Mesenteric fat pad (tissue), 1 donor: ENCODE results near the gene CAPZA1. TPM values are rescaled to one million over a fixed set of nuclear protein-coding genes. Genes with fewer than 3 reads are reported as not detected.

Experiments used
- DNase-seq: peaks from one replicate; pipeline ENCODE4 v3.0.0-alpha.2; 2020; ENCODE audit warnings: low spot score
- total RNA-seq: library from RNA; stranded (reverse); fragmentation: NEBNext Ultra II Directional; extraction: Animal tissue kit (Norgen Biotek cat#: 25700); gene quantifications from one replicate; pipeline ENCODE4 v1.2.1, GENCODE V29; 2021
- donor health status: DM: yes; HTN: yes; CAD: no.

Gene CAPZA1
- total RNA-seq, 1 donor from 2014 or later: 142 TPM

- no peak for DNase-seq
Observed at GRCh38 chr1:112675728-112676381, 56.2 kb downstream of the CAPZA1 start.

- no peak for DNase-seq
Observed at GRCh38 chr1:112676543-112676942, 56.9 kb downstream of the CAPZA1 start.

- no peak for DNase-seq
Observed at GRCh38 chr1:112677501-112677900, 57.9 kb downstream of the CAPZA1 start.

GRCh38 chr1:112678605-112679004 lies 59.0 kb downstream of the CAPZA1 start:
- DNase-seq: no peak

- no peak for DNase-seq
Observed at GRCh38 chr1:112685913-112686312, 66.3 kb downstream of the CAPZA1 start.

GRCh38 chr1:112686417-112686816 lies 66.8 kb downstream of the CAPZA1 start:
- no peak for DNase-seq

GRCh38 chr1:112686835-112687234 lies 67.2 kb downstream of the CAPZA1 start:
- no peak for DNase-seq

GRCh38 chr1:112687361-112687760 lies 67.7 kb downstream of the CAPZA1 start:
- DNase-seq: no peak

- no peak for DNase-seq
Observed at GRCh38 chr1:112687785-112688496, 68.3 kb downstream of the CAPZA1 start.

GRCh38 chr1:112688781-112689193 lies 69.2 kb downstream of the CAPZA1 start:
- no peak for DNase-seq

GRCh38 chr1:112689196-112689841 lies 69.7 kb downstream of the CAPZA1 start:
- DNase-seq: no peak

GRCh38 chr1:112689842-112690237 lies 70.2 kb downstream of the CAPZA1 start:
- no peak for DNase-seq

GRCh38 chr1:112692681-112693080 lies 73.0 kb downstream of the CAPZA1 start:
- no peak for DNase-seq

- DNase-seq: no peak
Observed at GRCh38 chr1:112693821-112694220, 74.2 kb downstream of the CAPZA1 start.

- peak; percentile 88 for DNase-seq
Observed at GRCh38 chr1:112694363-112694929, 74.8 kb downstream of the CAPZA1 start.

GRCh38 chr1:112695276-112695675 lies 75.6 kb downstream of the CAPZA1 start:
- DNase-seq: no peak

- DNase-seq: no peak
Observed at GRCh38 chr1:112696578-112697314, 77.1 kb downstream of the CAPZA1 start.

- peak; percentile 88 for DNase-seq
Observed at GRCh38 chr1:112697781-112698201, 78.2 kb downstream of the CAPZA1 start.

- peak; percentile 88 for DNase-seq
Observed at GRCh38 chr1:112698366-112699310, 79.0 kb downstream of the CAPZA1 start.
